AG20443 (cell line): ENCODE results near the gene TRMT2A.
"Not testable (repeated sequence)": the region's sequence is repeated elsewhere in the genome, so short reads cannot be mapped to it uniquely, and the experiment has no call there.

Experiments used
- DNase-seq: peaks from one replicate; pipeline ENCODE4 v3.0.0; 2012; ENCODE audit warnings: low spot score, mixed read lengths

Gene TRMT2A

GRCh38 chr22:20116951-20117632 is at the start of gene TRMT2A:
TSS of gene TRMT2A (minus strand) at chr22:20117226. CDS start at chr22:20116906, 320 bp downstream.
- peak; percentile 99 for DNase-seq

- no peak for DNase-seq
These were observed 49.7 kb upstream of the TRMT2A start for GRCh38 chr22:20166703-20167102.

GRCh38 chr22:20165913-20166312 is 48.9 kb upstream of the TRMT2A start:
- DNase-seq = no peak

- DNase-seq = no peak
These were observed 48.4 kb upstream of the TRMT2A start for GRCh38 chr22:20165421-20165820.

GRCh38 chr22:20164863-20165262 is 47.8 kb upstream of the TRMT2A start:
- no peak for DNase-seq

GRCh38 chr22:20160041-20160440 is 43.0 kb upstream of the TRMT2A start:
- no peak for DNase-seq

- not testable (repeated sequence) for DNase-seq
These were observed 42.5 kb upstream of the TRMT2A start for GRCh38 chr22:20159531-20159930.

- DNase-seq = no peak
These were observed 42.0 kb upstream of the TRMT2A start for GRCh38 chr22:20159076-20159475.

GRCh38 chr22:20158391-20159036 is 41.5 kb upstream of the TRMT2A start:
- no peak for DNase-seq

- no peak for DNase-seq
These were observed 40.6 kb upstream of the TRMT2A start for GRCh38 chr22:20157430-20158183.

- peak; percentile 86 for DNase-seq
These were observed 39.8 kb upstream of the TRMT2A start for GRCh38 chr22:20156611-20157429.

GRCh38 chr22:20156042-20156389 is 39.0 kb upstream of the TRMT2A start:
- DNase-seq = no peak

GRCh38 chr22:20155330-20156041 is 38.5 kb upstream of the TRMT2A start:
- DNase-seq = peak; percentile 89

GRCh38 chr22:20154602-20155187 is 37.7 kb upstream of the TRMT2A start:
- no peak for DNase-seq

GRCh38 chr22:20153945-20154344 is 36.9 kb upstream of the TRMT2A start:
- no peak for DNase-seq

- DNase-seq = no peak
These were observed 35.5 kb upstream of the TRMT2A start for GRCh38 chr22:20152464-20152890.

GRCh38 chr22:20151276-20151588 is 34.2 kb upstream of the TRMT2A start:
- DNase-seq = no peak

GRCh38 chr22:20150381-20151275 is 33.6 kb upstream of the TRMT2A start, which contains the start of gene CCDC188:
TSS of gene CCDC188 (minus strand) at chr22:20151055. CDS start at chr22:20150986, 69 bp downstream.
- no peak for DNase-seq

- no peak for DNase-seq
These were observed 32.5 kb upstream of the TRMT2A start for GRCh38 chr22:20149257-20150250.
